NCI-H345 treated with DMSO at 0.1 percent for 48 hours (cell line): ENCODE data around the gene SIGLEC10.

Experiments
- DNase-seq: peaks from one replicate; lab custom pipeline; 2025; ENCODE audit not compliant: unreplicated experiment; lab: John Stamatoyannopoulos, UW

Gene SIGLEC10

GRCh38 chr19:51366389-51367254, 50.8 kb downstream of the SIGLEC10 start:
- DNase-seq: no peak

- DNase-seq: no peak
Measured at GRCh38 chr19:51365965-51366388, 51.5 kb downstream of the SIGLEC10 start, which contains the start of gene ETFB. Gene ETFB (minus strand): TSS chr19:51366388. CDS start chr19:51366326, 62 bp downstream.

GRCh38 chr19:51365211-51365964, 52.1 kb downstream of the SIGLEC10 start:
- DNase-seq: no peak

- no peak for DNase-seq
Measured at GRCh38 chr19:51364200-51365106, 53.0 kb downstream of the SIGLEC10 start.

- no peak for DNase-seq
Measured at GRCh38 chr19:51361239-51361638, 56.2 kb downstream of the SIGLEC10 start.
